Heart right ventricle (tissue), 16 donors: ENCODE results near the gene ESCO1. TPM values are rescaled to one million over a fixed set of nuclear protein-coding genes. Genes with fewer than 3 reads are reported as not detected.

ENCODE experiments used
- ATAC-seq, 8 donors: fragments of 200-7000 bp; cut with Tn5 transposase; one replicate each; pipeline ENCODE4 v1.9.1; 2020; ENCODE audit warnings: mild to moderate bottlenecking in 8 of 8, moderate library complexity in 8 of 8, moderate number of reproducible peaks in 1 of 8
- DNase-seq, 2 donors: peaks; one replicate each; pipeline ENCODE4 v3.0.0-alpha.2; 2020
- H3K27ac ChIP-seq, 10 donors: fragments of 200-600 bp; sonication (generic) in 2 of 10; one replicate each; pipeline versions ENCODE4 v1.5.0 to v1.8.0; 2020 to 2022; ENCODE audit warnings: mild to moderate bottlenecking in 3 of 10
- H3K27me3 ChIP-seq, 7 donors: fragments of 200-600 bp; one replicate each; pipeline ENCODE4 v1.8.0; 2021 to 2022; ENCODE audit warnings: mild to moderate bottlenecking in 2 of 7
- H3K36me3 ChIP-seq, 9 donors: fragments of 200-600 bp; sonication (generic) in 1 of 9; one replicate each; pipeline versions ENCODE4 v1.5.0 to v1.8.0; 2020 to 2022; ENCODE audit warnings: mild to moderate bottlenecking in 2 of 9
- H3K4me1 ChIP-seq, 9 donors: fragments of 200-600 bp; sonication (generic) in 1 of 9; one replicate each; pipeline versions ENCODE4 v1.5.0 to v1.8.0; 2020 to 2022; ENCODE audit warnings: mild to moderate bottlenecking in 4 of 9
- H3K4me3 ChIP-seq, 10 donors: fragments of 200-600 bp; sonication (generic) in 2 of 10; one replicate each; pipeline versions ENCODE4 v1.5.0 to v1.8.0; 2020 to 2022; ENCODE audit warnings: mild to moderate bottlenecking in 7 of 10, moderate library complexity in 2 of 10
- H3K9me3 ChIP-seq, 11 donors: fragments of 200-600 bp in 10 of 11; sonication (generic) in 2 of 11; one replicate each; pipeline versions ENCODE4 v1.5.0 to v1.8.0; 2013 to 2022; ENCODE audit warnings: mild to moderate bottlenecking in 2 of 11, control low read depth in 1 of 11, moderate library complexity in 1 of 11
- CTCF ChIP-seq, 9 donors: fragments of 200-600 bp; sonication (generic) in 2 of 9; IDR thresholded peaks; one replicate each; pipeline versions ENCODE4 v1.5.0 to v1.8.0; 2021 to 2022; ENCODE audit warnings: antibody characterized with exemption in 9 of 9, mild to moderate bottlenecking in 5 of 9, moderate library complexity in 1 of 9
- WGBS, 2 donors: extraction: QIAGEN DNeasy Blood & Tissue Kit; methylation state at CpG; one replicate each; pipeline ENCODE4 v1.1.7; 2013; ENCODE audit warnings: inconsistent platforms in 1 of 2; 5-methylcytosine and 5-hydroxymethylcytosine counted together
- intact Hi-C, 10 donors: fragments of 100-400 bp; cut with DNase I; formaldehyde crosslinking; loops; one replicate each; pipeline versions ENCODE4 v1.11.1 to v1.14.2; 2022
- polyA plus RNA-seq, 2 donors: library from polyadenylated mRNA; stranded (reverse); fragments of 200-250 nt; gene quantifications; one replicate each; pipeline ENCODE4 v1.2.3, GENCODE V29; 2013
- total RNA-seq, 10 donors: library from RNA; stranded (reverse); fragmentation: NEBNext Ultra II Directional in 3 of 10; extraction: Animal tissue kit (Norgen Biotek cat#: 25700) in 3 of 10; gene quantifications; one replicate each; pipeline versions ENCODE4 v1.2.1 to v1.2.4, GENCODE V29; 2021 to 2023
- donor health status: Arrhythmogenic right ventricular cardiomyopathy.
- donor health status: ischemic (EF 13 %, LVEDD 7.1; RV severe dilation, severe dysfunction).
- donor health status: healthy with polysubstance abuse.
- donor health status: DM: no; HTN: yes; CAD: no.
- donor health status: DM: no; HTN: no; CAD: no.
- donor health status: ischemic (EF 25% LVEDD 6.9; RV normal size, moderate dysfunction).
- donor health status: ischemic (EF 25% LVEDD 5.7; RV mildly dilated, moderate dysfunction).
- donor health status: healthy.
- donor health status: DM: yes; HTN: yes; CAD: no.
- donor health status: Ischemic cardiomyopathy.
- donor health status: ischemic (EF 35%, LVEDD 5.7; RV mildly dilated, moderate dysfunction).
- donor health status: nonischemic (EF 11% LVEDD 7.7; RV severe dilation, severe dysfunction).
- donor health status: DM: yes; HTN: yes; CAD: no.
- donor health status: PGD.
- donor health status: ischemic (EF 29% LVEDD 5.4; RV normal size, mild dysfunction).
- donor health status: nonischemic (EF 23%, LVEDD 6.1; RV moderate dilation, normal function).

ESCO1 gene
- total and polyA plus RNA-seq, 12 donors: 5.5 to 12.9 (median 9.9) TPM

- intact Hi-C loops: loop anchor here in 4 of 10 donors (5.0 to 10.0 kb wide), 3 partner anchors 115 to 368 kb away; partner anchors contain the start of gene ESCO1 (in 1 of the 4)
- H3K9me3 ChIP-seq: no peaks in the 10 kb centered on the region
- no peaks in the 10 kb centered on the region for H3K27me3 ChIP-seq
- no peak for TF ChIP-seq CTCF (IDR thresholded peaks at IDR 0.05)
- ATAC-seq: no peak
- DNase-seq: no peak
- H3K36me3 ChIP-seq: no peaks in the 10 kb centered on the region
- H3K27ac ChIP-seq: no peak overlapping the region
- peaks cover 0 to 6% (median 0%) of the 10 kb centered on the region in 9 donors for H3K4me1 ChIP-seq
- WGBS, 2 donors: 81 to 82% methylated on average over 3 of the region's 3 CpGs
- H3K4me3 ChIP-seq: no peak overlapping the region
Observed at GRCh38 chr18:21486905-21487437, 113.5 kb downstream of the ESCO1 start.

GRCh38 chr18:21484851-21485636, 115.5 kb downstream of the ESCO1 start:
- 49 to 51% methylated on average over 7 of the region's 7 CpGs for WGBS, 2 donors
- no peak overlapping the region for H3K27ac ChIP-seq
- no peak for ATAC-seq
- H3K27me3 ChIP-seq: no peaks in the 10 kb centered on the region
- no peak for DNase-seq
- H3K4me1 ChIP-seq: peaks cover 0 to 6% (median 0%) of the 10 kb centered on the region in 9 donors
- TF ChIP-seq CTCF (IDR thresholded peaks at IDR 0.05): no peak
- no peak overlapping the region for H3K4me3 ChIP-seq
- no peaks in the 10 kb centered on the region for H3K9me3 ChIP-seq
- no peaks in the 10 kb centered on the region for H3K36me3 ChIP-seq
- intact Hi-C loops: loop anchor here in 4 of 10 donors (5.0 to 10.0 kb wide), 3 partner anchors 117 to 370 kb away; partner anchors contain the start of gene ESCO1 (in 1 of the 4)

- H3K4me1 ChIP-seq: peaks cover 0 to 6% (median 0%) of the 10 kb centered on the region in 9 donors
- WGBS, 2 donors: 67 to 73% methylated on average over 5 of the region's 5 CpGs
- no peaks in the 10 kb centered on the region for H3K27me3 ChIP-seq
- no peak overlapping the region for H3K27ac ChIP-seq
- DNase-seq (no peak), ATAC-seq (no peak)
- no peaks in the 10 kb centered on the region for H3K36me3 ChIP-seq
- no peak overlapping the region for H3K4me3 ChIP-seq
- intact Hi-C loops: loop anchor here in 1 of 10 donors (10.0 kb wide), 1 partner anchor 372 kb away; no protein-coding TSS in a partner anchor
- no peaks in the 10 kb centered on the region for H3K9me3 ChIP-seq
- TF ChIP-seq CTCF (IDR thresholded peaks at IDR 0.05): no peak
Observed at GRCh38 chr18:21483051-21483450, 117.5 kb downstream of the ESCO1 start.

- Histone ChIP-seq H3K27me3 (no peaks in the 10 kb centered on the region), H3K9me3 (no peaks in the 10 kb centered on the region), H3K4me3 (no peak overlapping the region), H3K36me3 (no peaks in the 10 kb centered on the region), H3K4me1 (peaks cover 0 to 6% (median 0%) of the 10 kb centered on the region in 9 donors), H3K27ac (no peak overlapping the region)
- 77 to 84% methylated on average over 2 of the region's 2 CpGs for WGBS, 2 donors
- ATAC-seq (no peak), DNase-seq (no peak)
- TF ChIP-seq CTCF (IDR thresholded peaks at IDR 0.05): no peak
- intact Hi-C loops: loop anchor here in 1 of 10 donors (10.0 kb wide), 1 partner anchor 373 kb away; no protein-coding TSS in a partner anchor
Observed at GRCh38 chr18:21481739-21482138, 118.8 kb downstream of the ESCO1 start.
